Measurements from ENCODE around the gene HINT3.

Gene HINT3

DNA sequence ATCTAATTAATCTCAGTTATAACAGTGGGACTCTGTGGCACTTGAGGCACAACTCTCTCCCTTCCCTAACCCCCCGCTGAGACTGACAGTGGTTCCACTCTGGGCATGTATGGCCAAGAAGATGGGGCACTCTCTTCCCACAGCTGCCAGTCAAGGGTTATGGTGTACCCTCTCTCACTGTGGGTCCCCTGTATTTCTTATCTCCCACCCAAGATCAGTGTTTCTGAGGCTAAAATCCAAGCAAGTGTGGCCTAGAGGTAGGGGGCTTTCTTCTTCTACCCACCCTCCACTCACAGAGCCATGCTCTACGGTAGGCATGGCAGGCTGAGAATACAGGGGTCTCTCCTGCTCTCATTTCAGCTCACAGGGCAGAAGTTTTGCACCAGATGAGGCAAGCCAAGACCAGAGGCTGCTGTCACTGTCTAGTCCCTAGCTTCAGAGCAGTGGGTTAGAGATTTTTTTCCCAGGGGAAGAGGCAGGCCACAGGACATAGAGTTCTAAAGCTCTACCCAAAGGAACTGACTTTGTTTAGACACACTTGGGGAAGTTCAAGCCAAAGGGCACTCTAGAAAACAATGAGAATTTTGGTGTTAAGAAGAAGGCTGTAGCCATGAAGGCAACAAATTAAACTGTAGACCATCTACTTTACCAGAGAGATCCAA lies 31.7 kb upstream of the HINT3 start:
- peak overlapping the region; percentile 67 for H2BK120ac ChIP-seq (ENCODE audit: insufficient read depth, low read length, poor library complexity)
- H3K79me2 ChIP-seq (ENCODE audit: control insufficient read depth, insufficient read depth, low read length, poor library complexity), result no peaks in the 10 kb centered on the region
- H3K27ac ChIP-seq (ENCODE audit: low read depth, low read length), result no peak overlapping the region
- peak overlapping the region; percentile 91 for H4K91ac ChIP-seq (ENCODE audit: low read depth, low read length)
- H2AFZ ChIP-seq (ENCODE audit: insufficient read depth, low read length, poor library complexity), result no peak overlapping the region
- H3K9ac ChIP-seq (ENCODE audit: low read length), result no peak overlapping the region
- peak overlapping the region; percentile 64 for H4K8ac ChIP-seq (ENCODE audit: low read depth, low read length)
- no peak overlapping the region for H3K23ac ChIP-seq (ENCODE audit: low read length)
- H3K36me3 ChIP-seq (ENCODE audit: control insufficient read depth in 1 of 2, insufficient read depth in 2 of 2, low read length in 2 of 2), result peaks cover 7 to 9% of the 10 kb centered on the region in 2 experiments
- WGBS (ENCODE audit: extremely low coverage, insufficient coverage, insufficient read length), result no CpG with 5 or more reads among the region's 2 CpGs
- H3K4me3 ChIP-seq (ENCODE audit: low read depth, low read length), result no peak overlapping the region
- DNase-seq, result no peak
- H2BK5ac ChIP-seq (ENCODE audit: low read depth, low read length, poor library complexity), result peak overlapping the region; percentile 65
- H2AK5ac ChIP-seq (ENCODE audit: low read length), result peak overlapping the region; percentile 85
- no peak overlapping the region for H3K4me2 ChIP-seq (ENCODE audit: low read length)
- no peak overlapping the region for H4K12ac ChIP-seq (ENCODE audit: low read depth, low read length)
- peak overlapping the region; percentile 50 for H3K18ac ChIP-seq (ENCODE audit: low read length)
- no peaks in the 10 kb centered on the region for H3K27me3 ChIP-seq (ENCODE audit: insufficient read depth, low read length)
- H2BK12ac ChIP-seq (ENCODE audit: low read length), result peak overlapping the region; percentile 85
- H3K79me1 ChIP-seq (ENCODE audit: low read length), result peaks cover 8% of the 10 kb centered on the region
- peaks cover 7 to 10% of the 10 kb centered on the region in 2 experiments for H3K4me1 ChIP-seq (ENCODE audit: control insufficient read depth in 1 of 2, insufficient read depth in 2 of 2, low read length in 2 of 2)
- H3K14ac ChIP-seq (ENCODE audit: low read length), result peak overlapping the region; percentile 22
- peak overlapping the region; percentile 3 for H3K4ac ChIP-seq (ENCODE audit: low read depth, low read length)
- no peaks in the 10 kb centered on the region for H3K9me3 ChIP-seq (ENCODE audit: insufficient read depth, low read depth, low read length)

DNA sequence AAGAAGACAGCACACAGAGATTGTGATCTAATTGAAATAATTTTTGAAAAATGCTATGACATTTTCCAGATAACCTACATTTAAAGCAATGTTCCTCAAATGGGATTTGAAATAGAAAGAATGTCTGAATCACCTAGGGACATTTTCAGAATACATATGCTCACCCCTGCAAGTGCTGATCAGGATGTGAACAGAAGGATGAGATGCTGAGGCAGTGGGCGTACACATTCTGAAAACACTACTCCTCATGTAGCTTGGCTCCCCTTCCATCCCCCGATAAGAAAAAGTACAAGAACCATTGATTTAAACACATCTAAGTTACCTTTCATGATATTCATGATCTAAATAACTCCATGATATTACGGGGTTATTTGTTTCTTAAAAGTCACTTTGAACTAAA lies 29.9 kb upstream of the HINT3 start:
- WGBS (ENCODE audit: extremely low coverage, insufficient coverage, insufficient read length), result no CpG with 5 or more reads among the region's 3 CpGs
- H2BK120ac ChIP-seq (ENCODE audit: insufficient read depth, low read length, poor library complexity), result no peak overlapping the region
- H3K23ac ChIP-seq (ENCODE audit: low read length), result no peak overlapping the region
- no peak for DNase-seq
- peaks cover 6 to 9% of the 10 kb centered on the region in 2 experiments for H3K36me3 ChIP-seq (ENCODE audit: control insufficient read depth in 1 of 2, insufficient read depth in 2 of 2, low read length in 2 of 2)
- H4K12ac ChIP-seq (ENCODE audit: low read depth, low read length), result no peak overlapping the region
- no peak overlapping the region for H3K14ac ChIP-seq (ENCODE audit: low read length)
- H2BK5ac ChIP-seq (ENCODE audit: low read depth, low read length, poor library complexity), result no peak overlapping the region
- no peak overlapping the region for H3K9ac ChIP-seq (ENCODE audit: low read length)
- H3K79me1 ChIP-seq (ENCODE audit: low read length), result peaks cover 8% of the 10 kb centered on the region
- peaks cover 5 to 10% of the 10 kb centered on the region in 2 experiments for H3K4me1 ChIP-seq (ENCODE audit: control insufficient read depth in 1 of 2, insufficient read depth in 2 of 2, low read length in 2 of 2)
- H2BK12ac ChIP-seq (ENCODE audit: low read length), result no peak overlapping the region
- H2AK5ac ChIP-seq (ENCODE audit: low read length), result no peak overlapping the region
- H3K27ac ChIP-seq (ENCODE audit: low read depth, low read length), result no peak overlapping the region
- no peak overlapping the region for H3K4me2 ChIP-seq (ENCODE audit: low read length)
- H2AFZ ChIP-seq (ENCODE audit: insufficient read depth, low read length, poor library complexity), result no peak overlapping the region
- no peaks in the 10 kb centered on the region for H3K9me3 ChIP-seq (ENCODE audit: insufficient read depth, low read depth, low read length)
- no peaks in the 10 kb centered on the region for H3K27me3 ChIP-seq (ENCODE audit: insufficient read depth, low read length)
- H3K4me3 ChIP-seq (ENCODE audit: low read depth, low read length), result no peak overlapping the region
- no peak overlapping the region for H3K18ac ChIP-seq (ENCODE audit: low read length)
- H4K8ac ChIP-seq (ENCODE audit: low read depth, low read length), result no peak overlapping the region
- no peaks in the 10 kb centered on the region for H3K79me2 ChIP-seq (ENCODE audit: control insufficient read depth, insufficient read depth, low read length, poor library complexity)
- H3K4ac ChIP-seq (ENCODE audit: low read depth, low read length), result no peak overlapping the region
- H4K91ac ChIP-seq (ENCODE audit: low read depth, low read length), result no peak overlapping the region

DNA sequence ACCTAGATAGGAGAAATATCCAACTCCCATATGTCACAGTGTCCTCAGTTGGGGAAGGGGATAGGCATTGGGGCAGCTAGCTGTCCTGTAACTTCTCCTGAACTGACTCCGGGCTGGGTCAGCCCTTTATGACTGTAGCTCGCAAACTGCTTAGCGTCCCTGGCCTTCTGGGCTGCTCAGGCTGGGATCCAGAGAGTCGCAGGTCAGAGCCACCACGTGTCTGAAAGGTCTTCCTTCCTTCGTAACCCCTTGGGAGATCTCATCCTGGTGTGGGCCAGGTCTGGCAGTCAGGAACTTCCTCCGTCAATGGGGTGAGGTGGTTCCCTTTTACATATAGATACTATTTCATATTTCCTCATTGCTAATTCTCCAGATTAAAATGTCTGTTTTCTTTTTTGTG lies 28.8 kb upstream of the HINT3 start:
- no CpG with 5 or more reads among the region's 7 CpGs for WGBS (ENCODE audit: extremely low coverage, insufficient coverage, insufficient read length)
- no peak overlapping the region for H4K91ac ChIP-seq (ENCODE audit: low read depth, low read length)
- H2BK12ac ChIP-seq (ENCODE audit: low read length), result no peak overlapping the region
- no peak overlapping the region for H3K27ac ChIP-seq (ENCODE audit: low read depth, low read length)
- no peak for DNase-seq
- no peak overlapping the region for H3K14ac ChIP-seq (ENCODE audit: low read length)
- H2BK5ac ChIP-seq (ENCODE audit: low read depth, low read length, poor library complexity), result no peak overlapping the region
- H3K27me3 ChIP-seq (ENCODE audit: insufficient read depth, low read length), result no peaks in the 10 kb centered on the region
- H3K4ac ChIP-seq (ENCODE audit: low read depth, low read length), result no peak overlapping the region
- no peaks in the 10 kb centered on the region for H3K79me2 ChIP-seq (ENCODE audit: control insufficient read depth, insufficient read depth, low read length, poor library complexity)
- H4K12ac ChIP-seq (ENCODE audit: low read depth, low read length), result no peak overlapping the region
- no peak overlapping the region for H4K8ac ChIP-seq (ENCODE audit: low read depth, low read length)
- no peaks in the 10 kb centered on the region for H3K9me3 ChIP-seq (ENCODE audit: insufficient read depth, low read depth, low read length)
- no peak overlapping the region for H3K4me2 ChIP-seq (ENCODE audit: low read length)
- peaks cover 6% of the 10 kb centered on the region for H3K79me1 ChIP-seq (ENCODE audit: low read length)
- no peak overlapping the region for H2AFZ ChIP-seq (ENCODE audit: insufficient read depth, low read length, poor library complexity)
- peaks cover 5 to 6% of the 10 kb centered on the region in 2 experiments for H3K36me3 ChIP-seq (ENCODE audit: control insufficient read depth in 1 of 2, insufficient read depth in 2 of 2, low read length in 2 of 2)
- no peak overlapping the region for H2AK5ac ChIP-seq (ENCODE audit: low read length)
- no peak overlapping the region for H3K23ac ChIP-seq (ENCODE audit: low read length)
- peaks cover 5 to 10% of the 10 kb centered on the region in 2 experiments for H3K4me1 ChIP-seq (ENCODE audit: control insufficient read depth in 1 of 2, insufficient read depth in 2 of 2, low read length in 2 of 2)
- H3K18ac ChIP-seq (ENCODE audit: low read length), result no peak overlapping the region
- H3K4me3 ChIP-seq (ENCODE audit: low read depth, low read length), result no peak overlapping the region
- H3K9ac ChIP-seq (ENCODE audit: low read length), result no peak overlapping the region
- H2BK120ac ChIP-seq (ENCODE audit: insufficient read depth, low read length, poor library complexity), result no peak overlapping the region

DNA sequence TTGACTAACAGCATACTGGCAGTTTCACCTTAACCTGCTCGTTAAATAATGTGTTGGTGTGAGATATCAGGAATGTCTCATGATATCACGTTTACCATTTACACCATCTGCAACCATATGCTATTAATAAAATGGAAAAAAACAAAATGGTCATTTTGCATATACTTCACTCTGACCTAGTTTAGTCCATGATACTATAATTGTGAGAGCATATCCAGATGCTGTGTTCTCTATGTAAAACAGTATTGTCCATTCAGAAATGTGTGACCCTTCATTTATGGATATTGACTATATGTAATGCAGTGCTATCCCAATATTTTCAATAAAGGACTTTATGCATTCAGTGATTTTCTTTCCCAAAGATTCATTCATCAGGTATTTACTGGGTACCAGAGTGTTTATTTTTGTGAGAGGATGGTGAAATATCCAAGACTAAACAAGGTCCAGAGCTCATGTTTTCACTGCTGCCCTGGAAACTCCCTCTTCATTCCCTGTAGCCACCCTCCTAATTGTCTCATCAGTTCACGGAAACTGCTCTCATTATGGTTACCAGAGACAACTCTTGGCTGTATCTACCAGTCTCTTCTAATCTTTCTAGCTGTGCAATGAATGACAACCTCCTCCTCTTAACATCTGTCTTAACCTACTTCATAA lies 25.7 kb upstream of the HINT3 start:
- no CpG with 5 or more reads among the region's 3 CpGs for WGBS (ENCODE audit: extremely low coverage, insufficient coverage, insufficient read length)
- Histone ChIP-seq H4K12ac (ENCODE audit: low read depth, low read length) (no peak overlapping the region), H3K4me3 (ENCODE audit: low read depth, low read length) (no peak overlapping the region), H3K4ac (ENCODE audit: low read depth, low read length) (no peak overlapping the region), H4K8ac (ENCODE audit: low read depth, low read length) (no peak overlapping the region), H2BK120ac (ENCODE audit: insufficient read depth, low read length, poor library complexity) (no peak overlapping the region), H2BK5ac (ENCODE audit: low read depth, low read length, poor library complexity) (no peak overlapping the region), H3K4me1 (ENCODE audit: control insufficient read depth in 1 of 2, insufficient read depth in 2 of 2, low read length in 2 of 2) (no peaks in the 10 kb centered on the region), H3K79me1 (ENCODE audit: low read length) (no peaks in the 10 kb centered on the region), H3K9me3 (ENCODE audit: insufficient read depth, low read depth, low read length) (no peaks in the 10 kb centered on the region), H3K18ac (ENCODE audit: low read length) (no peak overlapping the region), H2AK5ac (ENCODE audit: low read length) (no peak overlapping the region), H3K36me3 (ENCODE audit: control insufficient read depth in 1 of 2, insufficient read depth in 2 of 2, low read length in 2 of 2) (peaks cover 5 to 6% of the 10 kb centered on the region in 2 experiments), H3K27me3 (ENCODE audit: insufficient read depth, low read length) (no peaks in the 10 kb centered on the region), H3K9ac (ENCODE audit: low read length) (no peak overlapping the region), H3K23ac (ENCODE audit: low read length) (no peak overlapping the region), H3K27ac (ENCODE audit: low read depth, low read length) (no peak overlapping the region), H4K91ac (ENCODE audit: low read depth, low read length) (no peak overlapping the region), H2AFZ (ENCODE audit: insufficient read depth, low read length, poor library complexity) (no peak overlapping the region), H3K79me2 (ENCODE audit: control insufficient read depth, insufficient read depth, low read length, poor library complexity) (no peaks in the 10 kb centered on the region), H3K14ac (ENCODE audit: low read length) (no peak overlapping the region), H2BK12ac (ENCODE audit: low read length) (no peak overlapping the region), H3K4me2 (ENCODE audit: low read length) (no peak overlapping the region)
- no peak for DNase-seq
